HEK293T (cell line): ENCODE results near the gene SLC35A3.

Experiments used
- BHLHE40 ChIP-seq: fragments of 450-650 bp; IDR thresholded peaks from 2 replicates; pipeline ENCODE4 v1.6.1; 2016; ENCODE audit warnings: mild to moderate bottlenecking, moderate library complexity, borderline replicate concordance
- FOXM1 ChIP-seq: fragments of 450-650 bp; IDR thresholded peaks from 2 replicates; pipeline ENCODE4 v1.6.1; 2017; ENCODE audit warnings: mild to moderate bottlenecking, borderline replicate concordance
- L3MBTL2 ChIP-seq: fragments of 450-650 bp; conservative IDR thresholded peaks from 2 replicates; pipeline ENCODE4 v1.6.1; 2016; ENCODE audit warnings: mild to moderate bottlenecking
- SP1 ChIP-seq: fragments of 450-650 bp; IDR thresholded peaks from 2 replicates; pipeline ENCODE4 v1.6.1; 2017
- SUZ12 ChIP-seq: fragments of 450-650 bp; IDR thresholded peaks from 2 replicates; pipeline ENCODE4 v1.6.1; 2016; ENCODE audit warnings: mild to moderate bottlenecking
- TARDBP ChIP-seq: fragments of 450-650 bp; IDR thresholded peaks from 2 replicates; pipeline ENCODE4 v1.6.1; 2016

- TF ChIP-seq SP1 (no peak), BHLHE40 (no peak), L3MBTL2 (no peak), FOXM1 (no peak), SUZ12 (no peak), TARDBP (no peak)
Measured at GRCh38 chr1:99936071-99936470, 33.7 kb upstream of the SLC35A3 start.
